Subcutaneous adipose tissue (tissue), 4 donors: ENCODE data around the gene BLVRB. TPM values are rescaled to one million over a fixed set of nuclear protein-coding genes. Genes with fewer than 3 reads are reported as not detected.

Source experiments
- total RNA-seq, 4 donors: library from RNA; depleted of rRNA; stranded (reverse); fragments of >200 nt; gene quantifications; one replicate each; pipeline ENCODE4 v1.1.0, GENCODE V29; 2016
- TF ChIP-seq, protein P1 (sequence below): fragments of 450-650 bp; IDR thresholded peaks from one replicate; pipeline ENCODE4 v1.5.1; 2016; ENCODE audit warnings: low read depth, mild to moderate bottlenecking, control low read depth, antibody characterized with exemption, moderate library complexity

Gene BLVRB
- total RNA-seq, 4 donors from 2014 or later, result 213 to 378 (median 247) TPM

DNA sequence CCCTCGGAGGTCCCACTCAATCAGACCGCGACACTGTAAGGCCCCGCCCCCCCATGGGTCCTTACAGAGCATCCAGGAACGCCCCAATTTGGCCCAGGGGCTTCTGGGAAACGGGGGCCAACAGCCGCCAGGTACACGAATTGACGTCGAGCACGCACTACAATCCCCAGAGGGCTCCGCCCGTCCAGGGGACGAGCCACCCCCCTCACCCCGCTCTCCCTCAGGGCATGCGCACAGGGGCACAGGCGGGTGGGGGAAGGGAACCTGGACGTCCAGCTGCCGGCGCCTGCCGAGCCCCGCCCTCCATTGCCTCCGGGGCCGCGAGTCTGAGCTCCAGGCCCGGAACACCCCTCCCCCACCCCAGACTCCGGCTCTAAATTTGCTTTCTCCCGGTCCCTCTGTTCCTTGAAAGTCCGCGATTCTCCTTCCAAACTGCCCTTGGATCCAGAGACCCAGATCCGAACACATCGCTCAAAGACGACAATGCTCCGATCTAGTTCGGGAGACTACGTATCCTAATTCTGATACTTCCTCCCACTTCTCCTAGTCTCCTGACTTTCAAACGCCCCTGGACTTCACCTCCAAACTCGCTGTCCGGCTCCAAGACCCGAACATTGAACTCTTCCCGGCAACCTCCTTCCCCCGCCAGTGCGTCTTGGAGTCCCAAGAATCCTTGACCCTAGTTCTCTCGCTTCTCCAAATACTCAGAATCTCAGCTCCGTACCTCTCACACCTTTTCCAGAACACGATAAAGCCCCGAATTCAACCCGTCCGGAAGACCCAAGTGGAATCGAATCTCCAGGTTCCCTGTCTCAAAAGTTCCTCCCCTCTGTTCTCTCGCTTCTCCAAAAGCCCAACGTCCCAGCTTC lies 22.2 kb downstream of the BLVRB start:
- TF ChIP-seq, protein P1, sequence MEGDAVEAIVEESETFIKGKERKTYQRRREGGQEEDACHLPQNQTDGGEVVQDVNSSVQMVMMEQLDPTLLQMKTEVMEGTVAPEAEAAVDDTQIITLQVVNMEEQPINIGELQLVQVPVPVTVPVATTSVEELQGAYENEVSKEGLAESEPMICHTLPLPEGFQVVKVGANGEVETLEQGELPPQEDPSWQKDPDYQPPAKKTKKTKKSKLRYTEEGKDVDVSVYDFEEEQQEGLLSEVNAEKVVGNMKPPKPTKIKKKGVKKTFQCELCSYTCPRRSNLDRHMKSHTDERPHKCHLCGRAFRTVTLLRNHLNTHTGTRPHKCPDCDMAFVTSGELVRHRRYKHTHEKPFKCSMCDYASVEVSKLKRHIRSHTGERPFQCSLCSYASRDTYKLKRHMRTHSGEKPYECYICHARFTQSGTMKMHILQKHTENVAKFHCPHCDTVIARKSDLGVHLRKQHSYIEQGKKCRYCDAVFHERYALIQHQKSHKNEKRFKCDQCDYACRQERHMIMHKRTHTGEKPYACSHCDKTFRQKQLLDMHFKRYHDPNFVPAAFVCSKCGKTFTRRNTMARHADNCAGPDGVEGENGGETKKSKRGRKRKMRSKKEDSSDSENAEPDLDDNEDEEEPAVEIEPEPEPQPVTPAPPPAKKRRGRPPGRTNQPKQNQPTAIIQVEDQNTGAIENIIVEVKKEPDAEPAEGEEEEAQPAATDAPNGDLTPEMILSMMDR, result no peak

DNA sequence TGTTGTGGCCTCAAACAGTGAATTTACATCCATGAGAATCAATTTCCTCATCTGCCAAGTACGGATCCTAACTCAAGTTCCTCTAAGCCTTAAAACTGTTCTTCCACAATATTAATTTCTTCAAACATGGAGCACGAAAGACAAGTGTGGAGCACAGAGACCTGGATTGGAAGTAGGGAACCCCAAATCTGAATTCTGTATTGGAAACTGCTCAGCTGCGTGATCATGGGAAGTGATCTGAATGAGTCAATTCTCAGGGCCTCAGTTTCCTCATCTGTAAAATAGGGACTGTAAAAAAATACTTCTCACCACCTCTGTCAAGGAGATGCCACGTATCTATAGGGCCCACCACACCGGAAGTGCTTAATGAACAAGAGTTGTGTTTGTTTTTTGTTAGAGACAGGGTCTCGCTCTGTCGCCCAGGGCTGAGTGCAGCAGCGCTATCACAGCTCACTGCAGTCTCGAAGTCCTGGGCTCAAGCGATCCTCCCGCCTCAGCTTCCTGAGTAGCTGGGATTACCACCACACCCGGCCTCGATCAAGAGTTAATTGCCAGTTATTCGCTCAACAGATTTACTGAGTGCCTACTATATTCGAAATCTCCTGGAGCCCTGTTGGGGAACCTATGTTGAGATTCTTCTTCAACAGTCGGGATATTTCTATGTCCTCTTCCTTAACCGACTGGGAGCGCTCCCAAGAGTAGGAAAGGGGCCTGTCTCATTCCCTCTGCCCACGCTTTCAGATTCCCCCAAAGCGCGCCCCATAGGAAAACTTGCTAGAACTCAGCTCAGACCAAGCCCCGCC lies 23.0 kb downstream of the BLVRB start:
- TF ChIP-seq, protein P1, result no peak

DNA sequence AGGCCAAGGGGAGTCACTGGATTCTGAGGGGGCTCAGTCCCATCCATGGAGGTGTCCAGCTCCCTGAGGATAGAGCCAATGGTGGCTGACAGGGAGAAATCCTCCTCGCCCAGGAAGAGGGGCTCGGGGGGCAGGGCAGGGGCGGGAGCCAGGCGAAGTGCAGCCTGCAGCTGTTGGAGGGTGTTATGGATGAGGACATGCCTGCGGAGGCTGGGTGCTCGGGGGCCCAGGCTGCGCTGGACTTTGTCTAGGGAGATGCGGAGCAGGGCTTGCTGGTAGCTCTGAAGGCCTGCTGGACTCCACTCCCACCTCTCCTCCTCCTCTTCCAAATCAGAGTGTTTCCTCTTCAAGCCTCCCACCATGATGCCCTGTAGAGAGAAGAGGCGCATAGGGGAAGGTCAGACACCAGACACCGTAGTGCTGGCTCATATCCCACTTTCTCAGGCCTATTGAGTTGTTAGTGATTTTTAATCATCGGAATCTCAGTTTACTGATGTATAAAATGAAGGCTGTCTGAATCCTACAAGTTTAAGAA lies 23.8 kb downstream of the BLVRB start:
- TF ChIP-seq, protein P1, result no peak

DNA sequence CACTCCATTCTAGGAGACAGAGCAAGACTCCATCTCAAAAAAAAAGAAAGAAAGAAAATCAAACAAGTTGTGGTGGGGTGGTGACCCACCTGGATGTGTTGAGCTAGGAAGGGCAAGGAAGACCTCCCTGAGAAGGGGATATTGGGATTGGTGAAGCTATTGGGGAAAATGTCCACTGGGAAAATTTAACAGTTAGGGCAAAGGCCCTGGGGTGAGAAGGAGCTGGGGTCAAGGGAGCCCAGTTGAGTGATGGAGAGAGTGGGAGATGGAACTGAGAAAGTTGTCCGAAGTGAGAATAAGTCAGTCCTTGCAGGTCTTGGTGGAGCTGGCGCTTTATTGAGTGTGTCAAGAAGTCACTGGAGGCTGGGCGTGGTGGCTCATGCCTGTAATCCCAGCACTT lies 27.3 kb downstream of the BLVRB start:
- TF ChIP-seq, protein P1, result no peak

DNA sequence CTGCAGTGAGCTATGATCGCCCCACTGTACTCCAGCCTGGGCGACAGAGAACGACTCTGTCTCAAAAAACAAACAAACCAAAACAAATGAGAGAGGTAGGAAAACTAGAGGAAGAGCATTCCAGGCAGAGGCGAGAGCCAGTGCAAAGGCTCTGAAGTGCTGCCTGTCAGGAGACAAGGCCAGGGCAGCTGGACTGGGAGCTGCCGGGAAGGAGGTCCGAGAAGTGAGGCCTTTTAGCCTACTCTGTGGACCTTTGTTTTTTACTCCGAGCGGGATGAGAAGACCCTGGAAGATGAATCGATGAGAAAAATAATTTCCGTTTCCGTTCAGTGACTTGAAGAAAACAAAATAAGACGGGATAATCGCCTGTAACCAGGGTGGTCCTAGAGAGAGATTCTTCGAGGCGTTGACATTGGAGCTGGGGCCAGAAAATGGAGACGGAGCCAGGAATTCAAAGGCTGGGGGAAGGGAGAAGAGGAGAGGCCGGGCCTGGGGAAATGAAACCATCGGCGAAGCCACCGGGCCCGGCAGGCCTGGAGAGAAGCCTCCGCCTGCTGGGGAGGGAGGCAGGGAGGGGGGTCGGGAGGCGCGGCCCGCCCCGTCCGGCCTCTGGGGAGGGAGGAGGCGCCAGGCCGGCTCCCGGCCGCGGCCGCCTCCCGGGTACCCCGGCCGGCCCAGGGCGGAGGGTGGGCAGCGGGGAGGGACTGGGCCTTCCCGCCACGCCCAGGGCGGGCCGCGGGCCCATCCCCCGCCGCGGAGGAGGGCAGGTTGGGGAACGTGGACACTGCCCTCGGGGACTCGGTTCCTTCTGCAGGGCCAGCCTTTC lies 31.9 kb downstream of the BLVRB start:
- TF ChIP-seq, protein P1, result no peak

DNA sequence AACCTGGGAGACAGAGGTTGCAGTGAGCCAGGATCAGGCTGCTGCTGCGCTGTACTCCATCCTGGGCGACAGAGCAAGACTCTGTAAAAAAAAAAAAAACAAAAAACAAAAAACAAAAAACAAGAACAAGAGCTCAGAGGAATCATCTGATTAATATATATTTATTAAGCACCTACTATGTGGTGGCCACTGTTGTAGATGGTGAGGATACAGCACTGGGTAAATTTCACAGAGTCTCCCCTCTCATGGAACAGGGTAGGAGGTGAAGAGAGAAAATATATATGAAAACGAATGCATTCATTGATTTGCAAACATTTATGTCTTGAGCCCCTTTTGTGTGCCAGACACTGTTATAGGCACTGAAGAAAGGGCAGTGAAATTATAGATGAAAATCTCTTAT lies 33.8 kb downstream of the BLVRB start:
- TF ChIP-seq, protein P1, result no peak
